Activated CD8-positive, alpha-beta T cell treated with anti-CD3 and anti-CD28 coated beads, Interleukin-2, amount 10 ng/mL, durations not matched to agents 7 days and 5 days (primary cell): ENCODE measurements around the gene CD79A. TPM values are rescaled to one million over a fixed set of nuclear protein-coding genes. Genes with fewer than 3 reads are reported as not detected.
A peak's percentile ranks its signal among the peaks of the same experiment; 100 is the strongest.

ENCODE experiments used
- ATAC-seq: fragments of 150-1000 bp; cut with Tn5 transposase; one replicate; pipeline ENCODE4 v1.10.0; 2021; ENCODE audit warnings: moderate library complexity
- CTCF ChIA-PET: fragments of 350-600 bp; sonication (Branson Sonifier 250); formaldehyde crosslinking; loops from one replicate; lab custom pipeline; 2021; ENCODE audit warnings: antibody characterized with exemption; lab: Charles Lee
- POLR2A ChIA-PET: fragments of 350-600 bp; sonication (Branson Sonifier 250); formaldehyde crosslinking; loops from one replicate; lab custom pipeline; 2021; ENCODE audit warnings: antibody characterized with exemption; lab: Charles Lee
- DNase-seq: peaks from one replicate; pipeline ENCODE4 v3.0.0-alpha.2; 2020
- H3K27ac Mint-ChIP-seq: one replicate; pipeline ENCODE4 v1.8.0; 2021; ENCODE audit warnings: mild to moderate bottlenecking, mixed read lengths
- H3K27me3 Mint-ChIP-seq: one replicate; pipeline ENCODE4 v1.8.0; 2021; ENCODE audit warnings: low read depth, mixed read lengths
- H3K36me3 Mint-ChIP-seq: one replicate; pipeline ENCODE4 v1.8.0; 2021; ENCODE audit warnings: low read depth, mixed read lengths
- H3K4me1 Mint-ChIP-seq: one replicate; pipeline ENCODE4 v1.8.0; 2021; ENCODE audit warnings: low read depth, mixed read lengths
- H3K4me3 Mint-ChIP-seq: one replicate; pipeline ENCODE4 v1.8.0; 2021; ENCODE audit warnings: mild to moderate bottlenecking, mixed read lengths
- H3K9me3 Mint-ChIP-seq: one replicate; pipeline ENCODE4 v1.8.0; 2022; ENCODE audit warnings: mixed read lengths; ENCODE audit not compliant: insufficient read depth
- microRNA-seq: library from miRNA; unstranded; fragments of <30 nt; microRNA quantifications from one replicate; pipeline ENCODE4 v1.2.0, GENCODE V29; 2022
- total RNA-seq, 2 experiments: library from RNA; stranded (reverse); gene quantifications; one replicate each; pipeline ENCODE4 v1.2.3, GENCODE V29; 2021

The CD79A gene
- total RNA-seq, 2 experiments from 2014 or later = 17.4 to 21.5 TPM

GRCh38 chr19:41928754-41929535, 51.9 kb downstream of the CD79A start:
- peaks cover 21% of the 10 kb centered on the region for H3K4me1 Mint-ChIP-seq
- no peaks in the 10 kb centered on the region for H3K36me3 Mint-ChIP-seq
- POLR2A ChIA-PET = interaction anchor here (0.9 to 1.4 kb wide), 4 partner anchors 10 to 68 kb away, joined by 3 to 5 read pairs (median 3); partner anchors contain the start of gene RPS19
- DNase-seq (peak; percentile 57), ATAC-seq (peak; percentile 59)
- H3K9me3 Mint-ChIP-seq = no peaks in the 10 kb centered on the region
- H3K27me3 Mint-ChIP-seq = peaks cover 35% of the 10 kb centered on the region
- peak overlapping the region; percentile 47 for H3K27ac Mint-ChIP-seq
- CTCF ChIA-PET = interaction anchor here (0.9 to 1.9 kb wide), 5 partner anchors 8 to 69 kb away, joined by 3 to 6 read pairs (median 4); partner anchors contain the start of gene RPS19
- peak overlapping the region; percentile 71 for H3K4me3 Mint-ChIP-seq

- Mint-ChIP-seq H3K4me3 (no peak overlapping the region), H3K27me3 (peaks cover 34% of the 10 kb centered on the region), H3K36me3 (no peaks in the 10 kb centered on the region), H3K9me3 (no peaks in the 10 kb centered on the region), H3K27ac (no peak overlapping the region), H3K4me1 (peaks cover 26% of the 10 kb centered on the region)
- ATAC-seq = no peak
- ChIA-PET POLR2A (interaction anchor here (0.7 to 1.4 kb wide), 4 partner anchors 11 to 69 kb away, joined by 3 read pairs; partner anchors contain the start of gene RPS19), CTCF (interaction anchor here (1.0 to 1.9 kb wide), 3 partner anchors 16 to 70 kb away, joined by 4 to 6 read pairs (median 6); partner anchors contain the start of gene RPS19)
- DNase-seq = no peak
Measured at GRCh38 chr19:41929536-41930071, 52.5 kb downstream of the CD79A start.

- Mint-ChIP-seq H3K36me3 (no peaks in the 10 kb centered on the region), H3K27me3 (peaks cover 40% of the 10 kb centered on the region), H3K9me3 (no peaks in the 10 kb centered on the region), H3K27ac (no peak overlapping the region), H3K4me3 (no peak overlapping the region), H3K4me1 (peaks cover 33% of the 10 kb centered on the region)
- CTCF ChIA-PET = interaction anchor here (0.6 to 1.9 kb wide), 6 partner anchors 15 to 71 kb away, joined by 3 to 6 read pairs (median 4); partner anchors contain the start of gene RPS19
- ATAC-seq (no peak), DNase-seq (no peak)
- POLR2A ChIA-PET = interaction anchor here (0.6 kb wide), 1 partner anchor 15 kb away, joined by 3 read pairs; no protein-coding TSS in a partner anchor
Measured at GRCh38 chr19:41930322-41930722, 53.2 kb downstream of the CD79A start.

Small RNAs within 50 kb of the gene (microRNA-seq; reads per million reads assigned to microRNA genes)
- not detected for gene MIR6797

Other genes starting within 250 kb of the CD79A start
- not detected for gene CEACAM7, start 189.0 kb upstream of the CD79A start, total RNA-seq
- not detected for gene CEACAM5, start 168.7 kb upstream of the CD79A start, total RNA-seq
- gene CEACAM6, start 121.7 kb upstream of the CD79A start, total RNA-seq = not detected
- gene CEACAM3, start 80.7 kb upstream of the CD79A start, total RNA-seq = not detected
- not detected for gene LYPD4, start 32.6 kb upstream of the CD79A start, total RNA-seq
- gene DMRTC2, start 32.2 kb upstream of the CD79A start, total RNA-seq = not detected
- 1,000 to 10,000 TPM; 3,024 to 3,056 TPM for gene RPS19, start 17.0 kb upstream of the CD79A start, total RNA-seq
- gene ARHGEF1, start 5.9 kb downstream of the CD79A start, total RNA-seq = 100 to 1,000 TPM; 515 to 537 TPM
- gene ERFL, start 51.2 kb downstream of the CD79A start, total RNA-seq = 1 to 10 TPM in 1 of 2 experiments, under 1 TPM in 1; 0.84 to 1.1 TPM
- 10 to 100 TPM; 63.0 to 63.4 TPM for gene RABAC1, start 82.0 kb downstream of the CD79A start, total RNA-seq
- 1 to 10 TPM; 2.3 to 3.3 TPM for gene ATP1A3, start 117.0 kb downstream of the CD79A start, total RNA-seq
- gene GRIK5, start 192.9 kb downstream of the CD79A start, total RNA-seq = under 1 TPM; 0.37 to 0.73 TPM
- gene ZNF574, start 198.9 kb downstream of the CD79A start, total RNA-seq = 10 to 100 TPM; 14.0 to 14.3 TPM